SK-N-MC (cell line): ENCODE results near the gene FOXO6.

ENCODE experiments used
- EZH2 ChIP-seq: fragments of 200-600 bp; sonication (generic); IDR thresholded peaks from one replicate; pipeline ENCODE4 v1.6.1; 2017; ENCODE audit warnings: antibody characterized with exemption
- POLR2AphosphoS5 ChIP-seq: IDR thresholded peaks from 2 replicates; pipeline ENCODE4 v1.6.1; 2012; ENCODE audit warnings: mild to moderate bottlenecking, low read depth, low read length, borderline replicate concordance

- no peak for TF ChIP-seq POLR2AphosphoS5
- no peak for TF ChIP-seq EZH2
Observed at GRCh38 chr1:41410462-41410861, 49.2 kb downstream of the FOXO6 start.
